Activated CD8-positive, alpha-beta memory T cell treated with anti-CD3 and anti-CD28 coated beads, Interleukin-2, amount 10 ng/mL, durations not matched to agents 7 days and 5 days (primary cell): ENCODE data around the gene CACNA1F. TPM values are rescaled to one million over a fixed set of nuclear protein-coding genes. Genes with fewer than 3 reads are reported as not detected.
"Not testable (repeated sequence)": the region's sequence is repeated elsewhere in the genome, so short reads cannot be mapped to it uniquely, and the experiment has no call there.

Experiments
- ATAC-seq: fragments of 150-1000 bp; cut with Tn5 transposase; one replicate; pipeline ENCODE4 v1.10.0; 2021; ENCODE audit warnings: moderate library complexity
- CTCF ChIA-PET: fragments of 350-600 bp; sonication (Branson Sonifier 250); formaldehyde crosslinking; loops from one replicate; lab custom pipeline; 2021; ENCODE audit warnings: antibody characterized with exemption; lab: Charles Lee
- DNase-seq: peaks from one replicate; pipeline ENCODE4 v3.0.0-alpha.2; 2020
- H3K27ac Mint-ChIP-seq: one replicate; pipeline ENCODE4 v1.8.0; 2021; ENCODE audit warnings: mild to moderate bottlenecking, mixed read lengths
- H3K27me3 Mint-ChIP-seq: one replicate; pipeline ENCODE4 v1.8.0; 2021; ENCODE audit warnings: mixed read lengths
- H3K36me3 Mint-ChIP-seq: one replicate; pipeline ENCODE4 v1.8.0; 2021; ENCODE audit warnings: mild to moderate bottlenecking, mixed read lengths
- H3K4me1 Mint-ChIP-seq: one replicate; pipeline ENCODE4 v1.8.0; 2021; ENCODE audit warnings: mixed read lengths
- H3K4me3 Mint-ChIP-seq: one replicate; pipeline ENCODE4 v1.8.0; 2021; ENCODE audit warnings: mild to moderate bottlenecking, moderate library complexity, mixed read lengths
- H3K9me3 Mint-ChIP-seq: one replicate; pipeline ENCODE4 v1.8.0; 2022; ENCODE audit warnings: low read depth, mixed read lengths
- total RNA-seq, 2 experiments: library from RNA; stranded (reverse); gene quantifications; one replicate each; pipeline ENCODE4 v1.2.3, GENCODE V29; 2021

CACNA1F gene
- total RNA-seq, 2 experiments from 2014 or later: 0.19 to 1.3 TPM

GRCh38 chrX:49178537-49178936, 54.6 kb downstream of the CACNA1F start:
- ATAC-seq (no peak), DNase-seq (no peak)
- peaks cover 10% of the 10 kb centered on the region for H3K4me1 Mint-ChIP-seq
- CTCF ChIA-PET: no interaction called here
- H3K27ac Mint-ChIP-seq: no peak overlapping the region
- H3K9me3 Mint-ChIP-seq: no peaks in the 10 kb centered on the region
- peaks cover 41% of the 10 kb centered on the region for H3K36me3 Mint-ChIP-seq
- H3K4me3 Mint-ChIP-seq: no peak overlapping the region
- H3K27me3 Mint-ChIP-seq: no peaks in the 10 kb centered on the region

- DNase-seq (no peak), ATAC-seq (no peak)
- peaks cover 15% of the 10 kb centered on the region for H3K4me1 Mint-ChIP-seq
- H3K27me3 Mint-ChIP-seq: no peaks in the 10 kb centered on the region
- peaks cover 39% of the 10 kb centered on the region for H3K36me3 Mint-ChIP-seq
- no peak overlapping the region for H3K27ac Mint-ChIP-seq
- CTCF ChIA-PET: interaction anchor here (0.7 to 1.6 kb wide), 2 partner anchors 12 to 97 kb away, joined by 3 to 5 read pairs; no protein-coding TSS in a partner anchor
- H3K4me3 Mint-ChIP-seq: no peak overlapping the region
- no peaks in the 10 kb centered on the region for H3K9me3 Mint-ChIP-seq
Observed at GRCh38 chrX:49177873-49178480, 55.2 kb downstream of the CACNA1F start.

GRCh38 chrX:49177338-49177833, 55.8 kb downstream of the CACNA1F start:
- Mint-ChIP-seq H3K27ac (no peak overlapping the region), H3K36me3 (peaks cover 36% of the 10 kb centered on the region), H3K27me3 (no peaks in the 10 kb centered on the region), H3K9me3 (no peaks in the 10 kb centered on the region), H3K4me1 (peaks cover 20% of the 10 kb centered on the region), H3K4me3 (no peak overlapping the region)
- DNase-seq (no peak), ATAC-seq (peak; percentile 35)
- CTCF ChIA-PET: interaction anchor here (0.7 to 1.6 kb wide), 2 partner anchors 11 to 97 kb away, joined by 3 to 5 read pairs; no protein-coding TSS in a partner anchor

DNA sequence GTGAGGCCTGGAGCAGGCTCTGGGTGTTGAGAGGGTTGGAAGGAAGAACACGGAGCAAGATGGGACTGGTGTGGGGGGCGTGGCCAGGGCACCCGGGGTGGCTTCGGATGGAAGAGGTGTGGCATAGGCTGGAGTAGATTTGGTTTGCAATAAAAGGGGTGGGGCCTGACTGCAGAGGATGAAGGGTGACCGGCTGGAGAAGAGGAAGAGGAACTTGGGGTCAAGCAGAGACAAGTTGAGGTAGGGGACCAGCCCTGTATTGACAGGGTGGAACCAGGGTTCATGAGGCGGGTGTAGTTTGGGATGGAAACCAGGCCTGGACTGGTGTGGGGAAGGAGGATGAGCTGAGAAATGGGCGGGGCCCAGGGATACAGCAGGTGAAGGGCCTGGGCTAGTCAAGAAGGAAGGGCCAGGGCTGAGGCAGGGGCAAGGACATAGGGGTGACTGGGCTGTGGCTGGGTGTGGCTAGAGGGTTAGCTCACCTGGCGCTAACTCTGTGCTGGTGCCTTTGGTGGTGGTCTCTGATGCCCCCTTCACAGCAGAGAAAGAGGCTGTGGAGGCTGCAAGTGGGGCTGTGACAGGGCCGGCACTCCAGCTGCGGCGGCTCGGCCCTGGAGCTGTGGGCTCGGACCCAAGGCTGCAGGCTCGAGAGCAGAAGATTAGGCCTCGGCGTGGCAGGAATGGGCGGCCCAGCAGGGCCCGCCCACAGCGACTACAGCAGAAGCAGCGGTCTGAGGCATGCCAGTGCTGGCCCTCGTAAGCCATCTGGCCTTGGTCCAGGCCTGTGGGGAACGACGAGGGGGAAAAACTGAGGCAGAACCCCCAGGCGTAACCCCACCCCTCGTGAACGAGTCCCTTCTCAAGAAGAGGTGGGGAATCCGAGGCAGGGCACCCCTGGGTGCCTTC, 56.5 kb downstream of the CACNA1F start:
- no peaks in the 10 kb centered on the region for H3K9me3 Mint-ChIP-seq
- no peak for DNase-seq
- H3K27me3 Mint-ChIP-seq: no peaks in the 10 kb centered on the region
- ATAC-seq: no peak
- H3K4me3 Mint-ChIP-seq: no peak overlapping the region
- peaks cover 20% of the 10 kb centered on the region for H3K4me1 Mint-ChIP-seq
- H3K27ac Mint-ChIP-seq: no peak overlapping the region
- H3K36me3 Mint-ChIP-seq: peaks cover 33% of the 10 kb centered on the region
- CTCF ChIA-PET: interaction anchor here (1.6 kb wide), 1 partner anchor 10 kb away, joined by 5 read pairs; no protein-coding TSS in a partner anchor

GRCh38 chrX:49175435-49176274, 57.5 kb downstream of the CACNA1F start:
- CTCF ChIA-PET: no interaction called here
- no peak overlapping the region for H3K27ac Mint-ChIP-seq
- no peak overlapping the region for H3K4me3 Mint-ChIP-seq
- H3K9me3 Mint-ChIP-seq: no peaks in the 10 kb centered on the region
- ATAC-seq (no peak), DNase-seq (no peak)
- H3K4me1 Mint-ChIP-seq: peaks cover 24% of the 10 kb centered on the region
- H3K27me3 Mint-ChIP-seq: no peaks in the 10 kb centered on the region
- H3K36me3 Mint-ChIP-seq: peaks cover 31% of the 10 kb centered on the region

- Mint-ChIP-seq H3K27ac (no peak overlapping the region), H3K4me3 (no peak overlapping the region), H3K9me3 (no peaks in the 10 kb centered on the region), H3K4me1 (peaks cover 24% of the 10 kb centered on the region), H3K36me3 (peaks cover 25% of the 10 kb centered on the region), H3K27me3 (no peaks in the 10 kb centered on the region)
- CTCF ChIA-PET: no interaction called here
- no peak for ATAC-seq
- DNase-seq: no peak
Observed at GRCh38 chrX:49174723-49175122, 58.4 kb downstream of the CACNA1F start.

GRCh38 chrX:49173544-49173943, 59.6 kb downstream of the CACNA1F start:
- H3K27me3 Mint-ChIP-seq, ATAC-seq, CTCF ChIA-PET, H3K9me3 Mint-ChIP-seq, DNase-seq, H3K27ac Mint-ChIP-seq: not testable (repeated sequence)
- H3K4me1 Mint-ChIP-seq: peaks cover 24% of the 10 kb centered on the region
- peaks cover 18% of the 10 kb centered on the region for H3K36me3 Mint-ChIP-seq
- peak overlapping the region; percentile 70 for H3K4me3 Mint-ChIP-seq

DNA sequence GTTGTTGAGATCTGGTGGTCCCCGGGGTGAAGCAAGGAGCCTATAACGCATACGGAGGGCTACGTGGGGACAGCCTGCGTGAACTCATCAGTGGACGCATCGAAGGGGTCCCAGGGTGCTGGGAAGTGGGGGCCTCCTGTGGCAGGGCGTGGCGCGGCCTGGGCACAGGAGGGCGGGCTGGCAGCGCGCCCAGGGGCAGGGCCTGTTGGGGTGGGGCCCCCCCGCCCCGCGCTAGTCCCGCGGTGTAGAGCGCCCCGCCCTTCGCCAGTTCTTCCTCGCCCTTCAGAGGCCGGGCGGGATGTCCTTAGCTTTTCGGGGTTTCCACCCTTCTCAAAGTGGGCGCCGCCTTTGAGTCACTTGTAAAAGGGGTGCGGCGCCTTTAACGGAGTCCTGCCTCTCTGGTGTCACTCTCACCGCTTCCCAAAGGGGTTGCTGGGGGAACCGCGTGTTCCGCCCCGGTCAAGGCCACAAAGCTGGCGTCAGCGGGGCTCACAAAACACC, 60.8 kb downstream of the CACNA1F start:
- CTCF ChIA-PET: interaction anchor here (0.8 to 1.5 kb wide), 3 partner anchors 8 to 20 kb away, joined by 3 to 6 read pairs (median 4); no protein-coding TSS in a partner anchor
- peak overlapping the region; percentile 91 for H3K27ac Mint-ChIP-seq
- peak; percentile 89 for ATAC-seq
- peak overlapping the region; percentile 87 for H3K4me3 Mint-ChIP-seq
- H3K9me3 Mint-ChIP-seq: no peaks in the 10 kb centered on the region
- H3K36me3 Mint-ChIP-seq: peaks cover 15% of the 10 kb centered on the region
- no peaks in the 10 kb centered on the region for H3K27me3 Mint-ChIP-seq
- peak; percentile 90 for DNase-seq
- peaks cover 30% of the 10 kb centered on the region for H3K4me1 Mint-ChIP-seq

DNA sequence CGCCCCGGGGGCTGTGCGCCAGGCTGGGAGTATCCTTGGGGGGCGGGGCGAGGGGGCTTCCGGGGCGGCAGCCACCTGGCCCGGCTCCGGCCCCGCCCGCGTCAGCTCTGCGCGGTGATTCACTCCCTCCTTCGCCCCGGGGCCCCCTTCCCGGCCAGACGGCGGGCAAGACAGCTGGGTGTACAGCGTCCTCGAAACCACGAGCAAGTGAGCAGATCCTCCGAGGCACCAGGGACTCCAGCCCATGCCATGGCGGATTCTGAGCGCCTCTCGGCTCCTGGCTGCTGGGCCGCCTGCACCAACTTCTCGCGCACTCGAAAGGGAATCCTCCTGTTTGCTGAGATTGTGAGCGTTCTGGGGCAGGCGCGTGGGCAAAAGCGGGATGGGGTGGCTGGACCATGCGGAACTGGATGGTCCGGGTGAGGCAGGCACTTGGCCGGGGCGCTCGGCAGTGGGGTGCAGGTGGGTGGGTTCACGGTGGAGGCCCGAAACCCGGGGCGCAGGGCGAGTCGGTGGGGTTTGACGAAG, 61.3 kb downstream of the CACNA1F start, which contains the start of gene PLP2:
Gene PLP2 (plus strand): TSS at position 147 of the 528 bp plus-strand sequence. CDS start 103 bp downstream, at position 250.
- Mint-ChIP-seq H3K4me3 (peak within 1 kb of the TSS; percentile 87), H3K9me3 (no peaks in the 10 kb centered on the region), H3K4me1 (peaks cover 32% of the 10 kb centered on the region), H3K36me3 (peaks cover 15% of the 10 kb centered on the region), H3K27me3 (no peaks in the 10 kb centered on the region), H3K27ac (peak within 1 kb of the TSS; percentile 91)
- DNase-seq (peak; percentile 60), ATAC-seq (peak; percentile 37)
- CTCF ChIA-PET: interaction anchor here (0.7 to 1.5 kb wide), 4 partner anchors 8 to 21 kb away, joined by 3 to 6 read pairs (median 4); no protein-coding TSS in a partner anchor

DNA sequence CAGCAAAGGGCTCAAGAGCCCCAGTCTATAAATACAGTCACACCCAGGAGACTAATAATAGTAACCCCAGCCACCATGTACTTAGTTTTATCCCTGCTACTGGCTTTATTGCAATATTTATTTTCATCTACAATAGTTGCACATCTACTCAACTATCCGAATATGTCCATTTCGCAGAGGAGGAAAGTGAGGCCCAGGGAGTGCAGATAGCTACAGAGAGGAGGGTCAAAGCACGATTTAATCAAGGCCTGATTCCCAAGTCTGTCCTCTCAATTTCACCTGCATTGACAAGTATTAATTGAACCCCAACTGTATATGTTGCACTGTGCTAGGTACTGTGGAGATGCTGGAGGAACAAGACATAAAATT, 65.4 kb downstream of the CACNA1F start:
- DNase-seq (no peak), ATAC-seq (no peak)
- Mint-ChIP-seq H3K9me3 (no peaks in the 10 kb centered on the region), H3K4me3 (peak overlapping the region; percentile 81), H3K4me1 (peaks cover 39% of the 10 kb centered on the region), H3K27me3 (no peaks in the 10 kb centered on the region), H3K36me3 (no peaks in the 10 kb centered on the region), H3K27ac (peak overlapping the region; percentile 96)
- CTCF ChIA-PET: interaction anchor here (0.7 to 4.2 kb wide), 6 partner anchors 12 to 380 kb away, joined by 3 to 31 read pairs (median 5); no protein-coding TSS in a partner anchor

DNA sequence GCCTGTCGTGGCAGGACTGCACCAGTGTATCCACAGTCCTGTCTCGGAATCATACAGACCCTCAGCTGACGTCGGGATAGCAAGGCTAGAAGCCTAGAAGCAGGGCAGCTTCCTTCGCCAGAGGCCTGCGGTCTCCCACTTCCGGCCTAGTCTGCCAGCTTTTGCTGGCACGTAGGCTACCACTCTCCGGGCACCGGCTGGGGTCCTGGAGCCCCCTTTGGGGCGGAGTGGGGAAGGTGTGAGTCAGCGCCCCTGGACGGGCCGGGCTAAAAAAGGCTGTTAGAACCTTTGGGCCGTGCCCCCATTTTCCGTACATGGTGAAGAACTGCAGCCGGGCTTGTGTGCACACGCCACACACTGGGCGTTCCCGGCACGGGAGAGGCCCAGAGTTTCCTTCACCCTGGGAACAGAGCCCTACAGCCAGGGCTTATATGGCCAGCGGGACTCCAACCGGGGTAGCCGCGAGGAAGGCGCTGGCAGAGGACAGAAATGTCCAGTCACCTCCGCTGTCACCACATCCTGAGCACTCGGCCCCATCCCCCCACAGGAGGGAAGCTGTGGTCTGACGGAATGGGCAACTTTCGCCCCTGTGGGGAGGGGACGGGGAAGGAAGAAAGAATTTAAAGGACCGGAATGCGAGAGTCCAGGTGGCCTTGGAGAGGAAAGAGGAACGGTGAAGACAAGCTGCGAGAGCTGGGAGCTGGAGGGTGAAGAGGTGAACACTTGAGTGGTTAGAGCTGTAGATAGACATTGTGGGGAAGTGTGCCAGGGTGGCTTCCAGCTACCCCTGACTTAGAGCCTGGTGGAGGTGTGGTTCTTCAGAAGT, 66.0 kb downstream of the CACNA1F start:
- CTCF ChIA-PET: interaction anchor here (0.7 to 4.2 kb wide), 8 partner anchors 10 to 276 kb away, joined by 3 to 31 read pairs (median 4); no protein-coding TSS in a partner anchor
- DNase-seq: peak; percentile 81
- Mint-ChIP-seq H3K4me1 (peaks cover 37% of the 10 kb centered on the region), H3K9me3 (no peaks in the 10 kb centered on the region), H3K27me3 (no peaks in the 10 kb centered on the region), H3K4me3 (peak overlapping the region; percentile 81), H3K27ac (peak overlapping the region; percentile 96), H3K36me3 (no peaks in the 10 kb centered on the region)
- peak; percentile 38 for ATAC-seq
